HEK293T (cell line): ENCODE measurements around the gene TMC3.

ENCODE experiments used
- ARNT ChIP-seq: fragments of 450-650 bp; IDR thresholded peaks from 2 replicates; pipeline ENCODE4 v1.6.1; 2017; ENCODE audit warnings: mild to moderate bottlenecking
- BHLHE40 ChIP-seq: fragments of 450-650 bp; IDR thresholded peaks from 2 replicates; pipeline ENCODE4 v1.6.1; 2016; ENCODE audit warnings: mild to moderate bottlenecking, moderate library complexity, borderline replicate concordance
- ELF4 ChIP-seq: fragments of 450-650 bp; IDR thresholded peaks from 2 replicates; pipeline ENCODE4 v1.6.1; 2017; ENCODE audit warnings: antibody characterized with exemption
- FOXA1 ChIP-seq: fragments of 450-650 bp; IDR thresholded peaks from 2 replicates; pipeline ENCODE4 v1.6.1; 2016; ENCODE audit warnings: mild to moderate bottlenecking
- FOXK2 ChIP-seq: fragments of 450-650 bp; IDR thresholded peaks from 2 replicates; pipeline ENCODE4 v1.6.1; 2016; ENCODE audit warnings: mild to moderate bottlenecking
- FOXM1 ChIP-seq: fragments of 450-650 bp; IDR thresholded peaks from 2 replicates; pipeline ENCODE4 v1.6.1; 2017; ENCODE audit warnings: mild to moderate bottlenecking, borderline replicate concordance
- HDGF ChIP-seq: fragments of 450-650 bp; IDR thresholded peaks from 2 replicates; pipeline ENCODE4 v1.6.1; 2017; ENCODE audit warnings: antibody characterized with exemption, borderline replicate concordance
- LEF1 ChIP-seq: fragments of 450-650 bp; IDR thresholded peaks from 2 replicates; pipeline ENCODE4 v1.6.1; 2017; ENCODE audit warnings: mild to moderate bottlenecking, borderline replicate concordance
- NFRKB ChIP-seq: fragments of 450-650 bp; IDR thresholded peaks from 2 replicates; pipeline ENCODE4 v1.6.1; 2016; ENCODE audit warnings: mild to moderate bottlenecking, moderate library complexity
- PKNOX1 ChIP-seq: fragments of 450-650 bp; IDR thresholded peaks from 2 replicates; pipeline ENCODE4 v1.6.1; 2016
- SP1 ChIP-seq: fragments of 450-650 bp; IDR thresholded peaks from 2 replicates; pipeline ENCODE4 v1.6.1; 2017
- SUZ12 ChIP-seq: fragments of 450-650 bp; IDR thresholded peaks from 2 replicates; pipeline ENCODE4 v1.6.1; 2016; ENCODE audit warnings: mild to moderate bottlenecking
- TARDBP ChIP-seq: fragments of 450-650 bp; IDR thresholded peaks from 2 replicates; pipeline ENCODE4 v1.6.1; 2016
- ZNF384 ChIP-seq: fragments of 450-650 bp; IDR thresholded peaks from 2 replicates; pipeline ENCODE4 v1.6.1; 2016

GRCh38 chr15:81329446-81329845 is 44.6 kb downstream of the TMC3 start:
- TF ChIP-seq LEF1 (no peak), FOXK2 (no peak), TARDBP (no peak), BHLHE40 (no peak), HDGF (no peak), FOXA1 (no peak), ARNT (no peak), ELF4 (no peak), FOXM1 (no peak), SP1 (no peak), NFRKB (no peak), ZNF384 (no peak), PKNOX1 (no peak), SUZ12 (no peak)
